OCI-LY7 (cell line): Measurements from ENCODE around the gene PCDHB12. TPM values are rescaled to one million over a fixed set of nuclear protein-coding genes. Genes with fewer than 3 reads are reported as not detected.
"Not testable (repeated sequence)": the region's sequence is repeated elsewhere in the genome, so short reads cannot be mapped to it uniquely, and the experiment has no call there.

ENCODE experiments used
- BruUV-seq: library from RNA; stranded (reverse); fragments of 400-500 nt; replicated peaks from 2 replicates; lab custom pipeline; 2021; lab: Mats Ljungman, UMichigan
- CTCF ChIA-PET: fragments of 300-600 bp; sonication (Branson Sonifier 250); formaldehyde crosslinking; loops from one replicate; lab custom pipeline; 2022; ENCODE audit warnings: antibody characterized with exemption; ENCODE audit not compliant: unreplicated experiment; lab: Charles Lee
- POLR2A ChIA-PET: fragments of 300-600 bp; sonication (Branson Sonifier 250); formaldehyde crosslinking; loops from one replicate; lab custom pipeline; 2022; ENCODE audit warnings: antibody characterized with exemption; lab: Charles Lee
- DNase-seq: peaks from one replicate; pipeline ENCODE4 v3.0.0-alpha.2; 2015; ENCODE audit warnings: low spot score
- H2AFZ ChIP-seq: fragments of 200-600 bp; sonication (generic), shearing (Covaris generic); 2 replicates; pipeline ENCODE4 v1.6.1; 2014; ENCODE audit warnings: mild to moderate bottlenecking, antibody characterized with exemption, low read length, moderate library complexity
- H3K27ac ChIP-seq: fragments of 200-600 bp; sonication (generic); 2 replicates; pipeline ENCODE4 v1.5.1; 2014; ENCODE audit warnings: mixed run types, low read depth, mild to moderate bottlenecking, moderate library complexity, low read length, inconsistent platforms; ENCODE audit not compliant: poor library complexity, severe bottlenecking
- H3K36me3 ChIP-seq: fragments of 200-600 bp; sonication (generic); 2 replicates; pipeline ENCODE4 v1.6.1; 2014; ENCODE audit warnings: mild to moderate bottlenecking, antibody characterized with exemption, low read length, moderate library complexity, mixed read lengths; ENCODE audit not compliant: insufficient read depth
- H3K4me1 ChIP-seq: fragments of 200-600 bp; sonication (generic); 2 replicates; pipeline ENCODE4 v1.5.1; 2014; ENCODE audit warnings: mild to moderate bottlenecking, low read length; ENCODE audit not compliant: insufficient read depth, poor library complexity, severe bottlenecking
- H3K4me2 ChIP-seq: fragments of 200-600 bp; sonication (generic); 2 replicates; pipeline ENCODE4 v1.6.1; 2014; ENCODE audit warnings: mild to moderate bottlenecking, low read length
- H3K4me3 ChIP-seq: fragments of 200-600 bp; sonication (generic); 2 replicates; pipeline ENCODE4 v1.5.1; 2014; ENCODE audit warnings: mild to moderate bottlenecking, low read depth, low read length; ENCODE audit not compliant: poor library complexity, severe bottlenecking
- H3K79me2 ChIP-seq: fragments of 200-600 bp; sonication (generic); 2 replicates; pipeline ENCODE4 v1.6.1; 2016; ENCODE audit warnings: low read depth, mild to moderate bottlenecking, low read length, moderate library complexity, mixed read lengths; ENCODE audit not compliant: insufficient read depth
- H3K9me2 ChIP-seq: fragments of 200-600 bp; sonication (generic); 2 replicates; pipeline ENCODE4 v1.6.1; 2016; ENCODE audit warnings: mild to moderate bottlenecking, low read length, mixed read lengths; ENCODE audit not compliant: insufficient read depth
- H3K9me3 ChIP-seq: fragments of 200-600 bp; sonication (generic); 2 replicates; pipeline ENCODE4 v1.6.1; 2014; ENCODE audit warnings: mild to moderate bottlenecking, mixed run types, low read length, mixed read lengths
- H4K20me1 ChIP-seq: fragments of 200-600 bp; sonication (generic); 2 replicates; pipeline ENCODE4 v1.6.1; 2014; ENCODE audit warnings: mild to moderate bottlenecking, antibody characterized with exemption, low read length, moderate library complexity, mixed read lengths; ENCODE audit not compliant: insufficient read depth
- CTCF ChIP-seq: fragments of 200-600 bp; sonication (generic); conservative IDR thresholded peaks from 2 replicates; pipeline ENCODE4 v1.5.1; 2014; ENCODE audit warnings: mild to moderate bottlenecking, antibody characterized with exemption, low read length, moderate library complexity, mixed read lengths
- EZH2phosphoT487 ChIP-seq: fragments of 200-600 bp; sonication (generic); IDR thresholded peaks from 2 replicates; pipeline ENCODE4 v1.6.1; 2018; ENCODE audit warnings: low read depth, borderline replicate concordance, mild to moderate bottlenecking, mixed run types, antibody characterized with exemption, low read length, moderate library complexity, mixed read lengths
- intact Hi-C: fragments of 100-400 bp; cut with micrococcal nuclease; formaldehyde crosslinking; loops from one replicate; pipeline ENCODE4 v1.10.0; 2022; ENCODE audit not compliant: unreplicated experiment
- total RNA-seq, 2 experiments: library from RNA; depleted of rRNA in 1 of 2; stranded (reverse); fragments of >200 nt in 1 of 2; shearing (Covaris generic) in 1 of 2; gene quantifications; 2 replicates each; pipeline ENCODE4 v1.2.3, GENCODE V29; 2014 to 2022

The PCDHB12 gene
- total RNA-seq, 2 experiments from 2014 or later: not detected

- Histone ChIP-seq H2AFZ (no peak overlapping the region), H3K36me3 (no peaks in the 10 kb centered on the region), H3K4me2 (no peak overlapping the region), H3K27ac (no peak overlapping the region), H3K79me2 (no peaks in the 10 kb centered on the region), H4K20me1 (no peaks in the 10 kb centered on the region), H3K9me2 (no peaks in the 10 kb centered on the region), H3K4me1 (no peaks in the 10 kb centered on the region), H3K4me3 (no peak overlapping the region), H3K9me3 (no peaks in the 10 kb centered on the region)
- intact Hi-C loops: no loop called here
- TF ChIP-seq CTCF (no peak), EZH2phosphoT487 (no peak)
- CTCF ChIA-PET: no interaction called here
- POLR2A ChIA-PET: no interaction called here
- no peak for DNase-seq
- BruUV-seq: no TSS peak
Measured at GRCh38 chr5:141180313-141180712, 28.2 kb upstream of the PCDHB12 start.

GRCh38 chr5:141182248-141182647 is 26.3 kb upstream of the PCDHB12 start, which contains the start of gene PCDHB16:
Gene PCDHB16, plus strand, starts transcription at chr5:141182387. Its CDS starts 173 bp downstream, at chr5:141182560.
- Histone ChIP-seq H3K9me3 (no peaks in the 10 kb centered on the region), H3K4me3 (no peak within 1 kb of the TSS), H3K4me1 (no peaks in the 10 kb centered on the region), H3K9me2 (no peaks in the 10 kb centered on the region), H3K79me2 (no peaks in the 10 kb centered on the region), H2AFZ (no peak within 1 kb of the TSS), H3K4me2 (no peak within 1 kb of the TSS), H3K27ac (no peak within 1 kb of the TSS), H3K36me3 (no peaks in the 10 kb centered on the region), H4K20me1 (no peaks in the 10 kb centered on the region)
- CTCF ChIA-PET: no interaction called here
- no peak for TF ChIP-seq CTCF
- no peak for TF ChIP-seq EZH2phosphoT487
- no peak for DNase-seq
- no TSS peak for BruUV-seq
- POLR2A ChIA-PET: no interaction called here
- intact Hi-C loops: no loop called here

DNA sequence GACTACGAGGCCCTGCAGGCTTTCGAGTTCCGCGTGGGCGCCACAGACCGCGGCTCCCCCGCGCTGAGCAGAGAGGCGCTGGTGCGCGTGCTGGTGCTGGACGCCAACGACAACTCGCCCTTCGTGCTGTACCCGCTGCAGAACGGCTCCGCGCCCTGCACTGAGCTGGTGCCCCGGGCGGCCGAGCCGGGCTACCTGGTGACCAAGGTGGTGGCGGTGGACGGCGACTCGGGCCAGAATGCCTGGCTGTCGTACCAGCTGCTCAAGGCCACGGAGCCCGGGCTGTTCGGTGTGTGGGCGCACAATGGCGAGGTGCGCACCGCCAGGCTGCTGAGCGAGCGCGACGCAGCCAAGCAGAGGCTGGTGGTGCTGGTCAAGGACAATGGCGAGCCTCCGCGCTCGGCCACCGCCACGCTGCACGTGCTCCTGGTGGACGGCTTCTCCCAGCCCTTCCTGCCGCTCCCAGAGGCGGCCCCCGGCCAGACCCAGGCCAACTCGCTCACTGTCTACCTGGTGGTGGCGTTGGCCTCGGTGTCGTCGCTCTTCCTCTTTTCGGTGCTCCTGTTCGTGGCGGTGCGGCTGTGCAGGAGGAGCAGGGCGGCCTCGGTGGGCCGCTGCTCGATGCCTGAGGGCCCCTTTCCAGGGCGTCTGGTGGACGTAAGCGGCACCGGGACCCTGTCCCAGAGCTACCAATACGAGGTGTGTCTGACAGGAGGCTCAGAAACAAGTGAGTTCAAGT is 24.2 kb upstream of the PCDHB12 start:
- H4K20me1 ChIP-seq, POLR2A ChIA-PET, CTCF ChIA-PET, H3K79me2 ChIP-seq, H2AFZ ChIP-seq, H3K36me3 ChIP-seq, H3K9me2 ChIP-seq, H3K27ac ChIP-seq, DNase-seq, intact Hi-C loops, BruUV-seq, H3K4me1 ChIP-seq, H3K4me2 ChIP-seq, H3K9me3 ChIP-seq, H3K4me3 ChIP-seq: not testable (repeated sequence)
